GM18870 (cell line): ENCODE data around the gene CHMP6.
"Not testable (repeated sequence)": the region's sequence is repeated elsewhere in the genome, so short reads cannot be mapped to it uniquely, and the experiment has no call there.

ENCODE experiments used
- ATAC-seq: cut with Tn5 transposase; IDR thresholded peaks from one replicate; pipeline ENCODE4 v1.9.1; 2021; ENCODE audit warnings: moderate library complexity; ENCODE audit not compliant: unreplicated experiment

CHMP6 gene

GRCh38 chr17:81011951-81012350, 20.3 kb downstream of the CHMP6 start:
- ATAC-seq, result no peak

- no peak for ATAC-seq
Measured at GRCh38 chr17:81012574-81013447, 21.2 kb downstream of the CHMP6 start.

- no peak for ATAC-seq
Measured at GRCh38 chr17:81013642-81014041, 22.0 kb downstream of the CHMP6 start.

- ATAC-seq, result no peak
Measured at GRCh38 chr17:81015136-81015535, 23.5 kb downstream of the CHMP6 start.

- ATAC-seq, result no peak
Measured at GRCh38 chr17:81016575-81016974, 24.9 kb downstream of the CHMP6 start.

GRCh38 chr17:81017330-81017729, 25.7 kb downstream of the CHMP6 start:
- ATAC-seq, result not testable (repeated sequence)

- no peak for ATAC-seq
Measured at GRCh38 chr17:81018044-81018802, 26.6 kb downstream of the CHMP6 start.

- no peak for ATAC-seq
Measured at GRCh38 chr17:81019563-81020442, 28.2 kb downstream of the CHMP6 start.

GRCh38 chr17:81020443-81020766, 28.8 kb downstream of the CHMP6 start:
- ATAC-seq, result no peak

- ATAC-seq, result no peak
Measured at GRCh38 chr17:81020767-81021497, 29.3 kb downstream of the CHMP6 start.

- ATAC-seq, result no peak
Measured at GRCh38 chr17:81021531-81022343, 30.1 kb downstream of the CHMP6 start.

GRCh38 chr17:81022344-81022676, 30.7 kb downstream of the CHMP6 start:
- ATAC-seq, result no peak

GRCh38 chr17:81025065-81025740, 33.6 kb downstream of the CHMP6 start:
- no peak for ATAC-seq

- no peak for ATAC-seq
Measured at GRCh38 chr17:81025741-81026129, 34.1 kb downstream of the CHMP6 start.

GRCh38 chr17:81026266-81027036, 34.8 kb downstream of the CHMP6 start:
- no peak for ATAC-seq

GRCh38 chr17:81027038-81027437, 35.4 kb downstream of the CHMP6 start:
- ATAC-seq, result no peak

- no peak for ATAC-seq
Measured at GRCh38 chr17:81027591-81028505, 36.2 kb downstream of the CHMP6 start.

- ATAC-seq, result no peak
Measured at GRCh38 chr17:81028506-81028858, 36.8 kb downstream of the CHMP6 start.
